NK-92 treated with Interleukin-12 subunit alpha and Interleukin-12 subunit beta, amount 100 ng/mL, for 24 hours (cell line): ENCODE results near the gene THBD.
A peak's percentile ranks its signal among the peaks of the same experiment; 100 is the strongest.

Experiments
- DNase-seq: peaks from one replicate; lab custom pipeline; 2025; lab: John Stamatoyannopoulos, UW

THBD gene

DNA sequence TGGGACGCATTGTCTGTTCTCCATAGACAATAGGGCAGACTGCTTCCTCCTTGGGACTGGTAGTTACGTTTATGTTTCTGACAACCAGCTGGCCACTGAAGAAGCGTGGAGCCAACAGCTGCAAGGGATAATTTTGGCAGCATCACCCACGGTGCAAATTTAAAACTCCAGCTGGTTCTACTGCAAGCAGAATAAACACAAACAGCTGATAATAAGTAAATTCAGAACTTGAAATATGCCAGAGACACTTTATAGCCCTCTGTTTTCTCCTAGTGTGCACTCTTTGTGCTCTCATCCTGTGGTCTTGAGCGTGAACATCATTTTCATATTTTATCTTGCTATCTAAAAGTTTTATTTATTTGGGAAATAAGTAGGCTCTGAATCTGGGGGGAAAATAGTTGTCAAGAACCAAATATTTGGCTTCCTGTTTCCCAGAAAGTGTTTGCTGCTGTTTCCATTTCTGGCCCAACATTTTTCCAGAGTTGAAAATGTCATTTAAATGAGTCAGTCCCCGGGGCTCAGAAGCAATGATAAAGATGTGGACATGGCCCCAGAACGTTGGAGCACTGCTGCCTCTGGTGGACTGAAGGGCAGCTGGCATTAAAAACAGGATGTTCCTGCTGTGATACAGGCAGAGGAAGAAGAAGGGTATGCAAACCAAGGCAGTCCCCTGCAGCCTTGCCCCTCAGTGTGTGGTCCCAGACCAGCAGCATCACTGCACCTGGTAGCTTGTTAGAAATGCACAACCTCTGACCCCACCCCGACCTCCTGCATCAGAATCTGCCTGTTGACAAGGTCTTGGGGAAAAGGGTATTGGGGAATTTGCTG lies 12.5 kb upstream of the THBD start:
- DNase-seq: no peak

DNA sequence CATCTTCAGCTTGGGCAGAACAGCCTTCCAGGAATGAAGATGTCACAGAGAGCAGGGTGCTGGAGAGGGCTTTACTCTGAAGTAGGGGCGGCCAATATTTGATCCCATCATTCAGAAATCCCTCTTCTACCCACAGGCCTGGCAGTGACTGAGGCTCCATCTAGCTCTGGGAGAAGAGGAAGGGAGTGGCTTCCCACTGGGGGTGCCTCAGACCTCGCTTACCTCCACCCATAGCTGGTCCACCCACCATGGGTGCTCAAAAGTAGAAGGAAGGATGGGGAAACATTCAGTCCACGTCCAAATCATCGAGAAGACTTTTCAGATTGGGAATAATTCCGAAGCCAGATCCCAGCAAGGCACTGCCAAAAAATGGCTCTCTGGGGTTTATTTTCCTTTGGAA lies 11.8 kb upstream of the THBD start:
- no peak for DNase-seq

DNA sequence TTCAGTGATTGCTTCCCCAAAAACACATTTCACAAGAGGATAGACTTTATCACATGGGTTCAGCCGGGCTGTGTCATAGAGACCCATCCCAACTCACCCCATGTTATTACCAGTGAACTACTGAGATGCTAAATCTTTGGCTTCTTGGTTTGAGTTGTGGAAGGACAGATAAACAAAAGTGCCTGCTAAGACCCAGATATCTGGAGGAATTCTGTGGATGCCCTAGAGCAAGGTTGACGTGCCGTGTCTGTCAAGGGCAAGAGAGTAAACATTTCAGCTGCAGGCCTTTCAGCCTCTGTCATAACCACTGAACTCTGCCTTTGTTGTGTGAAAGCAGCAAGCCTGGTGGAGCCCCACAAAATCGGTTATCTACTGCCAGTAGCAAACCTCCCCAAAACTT lies 11.2 kb upstream of the THBD start:
- DNase-seq: no peak

DNA sequence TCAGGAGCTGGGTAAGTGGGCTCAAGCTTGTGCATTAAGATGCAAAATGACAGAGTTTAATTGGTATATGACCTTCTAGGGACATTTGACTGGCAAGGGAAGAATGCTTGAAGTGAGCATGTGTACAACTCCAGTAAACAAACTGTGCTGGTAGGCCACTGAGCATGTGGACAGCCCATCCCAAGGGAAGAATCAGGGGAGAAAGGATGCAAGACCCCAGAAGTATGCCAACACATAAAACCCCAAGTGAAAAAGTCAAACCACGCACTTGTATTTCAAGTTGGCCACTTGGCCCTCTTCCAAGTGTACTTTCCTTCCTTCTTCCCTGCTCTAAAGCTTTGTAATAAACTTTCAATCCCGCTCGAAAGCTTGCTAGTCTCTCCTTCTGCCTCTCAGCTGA lies 10.4 kb upstream of the THBD start:
- DNase-seq: no peak

DNA sequence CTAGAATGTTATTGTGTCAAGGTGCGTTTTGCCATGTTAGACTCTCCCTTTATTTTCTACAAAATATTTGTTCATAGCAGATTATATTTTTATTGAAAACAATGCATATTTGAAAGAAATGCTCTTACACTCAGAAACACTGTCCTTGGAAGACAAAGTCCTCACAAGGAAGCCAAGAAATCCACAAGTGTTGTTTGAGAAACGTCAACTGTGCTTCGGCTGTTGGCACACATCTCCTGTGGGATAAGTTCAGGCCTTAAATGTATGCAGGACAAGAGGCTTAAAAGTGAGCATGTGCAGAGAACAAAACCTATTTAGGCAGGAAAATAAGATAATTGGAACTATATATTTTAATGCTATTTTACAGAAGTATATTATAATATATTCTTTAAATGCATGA lies 9.5 kb upstream of the THBD start:
- no peak for DNase-seq

DNA sequence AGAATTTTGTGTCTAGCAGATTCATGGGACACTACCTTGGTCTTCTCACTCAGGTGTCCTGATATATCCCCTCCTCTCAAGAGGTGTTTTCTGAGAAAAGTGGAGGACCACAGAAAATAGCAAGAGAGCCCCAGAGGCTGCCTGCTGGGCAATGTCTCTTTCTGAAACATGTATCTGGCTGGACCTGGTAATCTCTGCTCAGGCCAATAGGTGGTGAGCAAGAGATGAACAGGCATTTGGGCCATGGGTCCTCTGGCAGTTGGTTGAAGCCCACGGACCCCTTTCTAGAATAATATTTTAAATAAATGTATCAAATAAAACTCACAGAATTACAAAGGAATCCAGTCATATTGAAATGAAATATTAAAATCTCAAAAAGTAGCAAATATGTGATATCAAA lies 8.8 kb upstream of the THBD start:
- DNase-seq: no peak

DNA sequence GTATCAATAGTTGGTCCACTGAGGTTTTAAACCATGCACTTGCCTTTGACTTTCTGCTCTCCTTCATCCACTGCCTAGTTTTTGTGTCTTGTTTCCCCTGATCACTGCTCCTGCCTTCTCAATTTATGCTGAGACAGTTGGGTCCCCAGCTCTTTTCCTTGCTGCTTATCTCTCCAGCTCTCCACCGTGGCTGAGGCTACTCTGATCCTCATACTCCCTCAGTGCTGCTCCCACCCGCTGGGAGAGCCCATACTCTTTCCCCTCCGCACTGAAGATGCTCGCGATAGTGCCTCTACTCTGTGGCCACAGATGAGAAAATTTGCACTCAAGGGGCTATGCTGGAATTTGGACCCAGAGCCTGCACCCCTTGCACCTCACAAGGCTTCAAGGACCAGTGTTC lies 3.4 kb upstream of the THBD start:
- DNase-seq: no peak

DNA sequence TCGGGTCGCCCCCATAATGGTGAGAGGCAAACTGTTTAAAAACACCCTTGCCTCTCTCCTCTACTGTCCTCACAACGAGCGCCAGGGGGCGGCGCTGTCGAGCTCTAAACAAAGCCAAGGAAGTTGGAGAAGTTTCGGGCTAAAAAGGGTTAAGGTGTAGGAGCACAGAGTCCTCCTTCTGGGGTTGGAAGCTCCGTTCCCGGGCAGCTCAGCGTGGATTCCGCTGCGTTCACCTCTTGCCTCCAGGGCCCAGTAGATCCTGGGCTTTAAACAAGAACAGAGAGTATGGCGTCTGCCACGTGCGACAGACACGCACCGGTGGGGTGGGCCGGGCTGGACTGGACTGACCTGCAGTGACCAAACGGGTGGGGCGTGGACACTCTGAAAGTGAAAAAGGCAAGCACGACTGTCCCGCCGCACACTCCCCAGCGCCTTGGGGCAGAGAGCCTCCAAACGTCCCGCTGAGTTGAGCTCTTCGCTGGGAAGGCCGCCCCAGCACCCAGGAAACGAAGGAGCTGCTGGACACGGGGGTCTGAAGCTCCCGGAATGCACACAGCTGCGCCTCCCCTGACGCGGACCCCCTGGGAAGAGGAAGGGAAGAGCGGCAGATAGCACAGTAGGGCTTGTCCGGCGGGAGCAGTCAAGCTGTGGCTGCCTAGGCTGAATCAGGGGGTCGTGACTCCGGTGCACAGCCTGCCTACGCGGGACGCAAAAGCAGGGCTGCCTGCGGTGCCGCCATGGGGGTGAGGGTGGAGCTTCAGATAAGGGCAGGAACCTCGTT lies 1.6 kb upstream of the THBD start:
- DNase-seq: no peak

DNA sequence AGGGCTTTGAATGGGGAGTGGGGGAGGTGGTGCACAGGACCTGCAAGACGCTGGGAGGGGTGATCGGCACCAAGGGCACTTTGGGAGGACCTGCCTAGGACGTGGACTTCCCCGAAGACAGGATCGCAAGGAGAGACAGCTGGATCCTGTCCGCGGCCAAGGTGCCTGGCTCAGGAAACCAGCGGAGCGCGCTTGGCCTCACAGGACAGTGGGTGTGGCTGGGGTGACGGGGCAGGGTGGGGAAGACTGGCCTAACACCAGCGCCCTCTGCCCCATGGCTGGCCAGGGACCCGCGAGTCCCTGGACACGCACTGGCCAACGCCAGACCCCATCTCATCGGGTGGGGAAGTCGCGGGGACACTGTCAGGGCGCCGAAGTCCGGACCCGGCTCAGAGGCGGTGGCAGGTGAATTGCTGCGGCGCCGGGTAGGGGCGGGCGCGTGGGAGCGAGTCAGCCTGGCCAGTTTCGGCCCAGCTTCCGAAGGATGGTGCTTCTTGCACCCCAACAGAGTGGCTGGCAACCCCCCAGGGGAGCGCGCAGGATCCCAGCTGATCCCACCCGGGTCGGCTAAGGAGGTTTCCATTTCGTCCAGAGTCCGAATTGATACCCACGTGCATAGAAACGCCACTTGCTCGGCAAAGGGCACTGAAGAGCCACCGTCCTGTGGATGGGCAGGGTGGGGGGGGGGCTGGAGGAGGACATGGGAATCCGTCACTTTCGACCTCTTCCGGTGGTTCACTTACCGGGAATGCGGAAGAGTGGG lies 785 bp upstream of the THBD start:
- DNase-seq: no peak

DNA sequence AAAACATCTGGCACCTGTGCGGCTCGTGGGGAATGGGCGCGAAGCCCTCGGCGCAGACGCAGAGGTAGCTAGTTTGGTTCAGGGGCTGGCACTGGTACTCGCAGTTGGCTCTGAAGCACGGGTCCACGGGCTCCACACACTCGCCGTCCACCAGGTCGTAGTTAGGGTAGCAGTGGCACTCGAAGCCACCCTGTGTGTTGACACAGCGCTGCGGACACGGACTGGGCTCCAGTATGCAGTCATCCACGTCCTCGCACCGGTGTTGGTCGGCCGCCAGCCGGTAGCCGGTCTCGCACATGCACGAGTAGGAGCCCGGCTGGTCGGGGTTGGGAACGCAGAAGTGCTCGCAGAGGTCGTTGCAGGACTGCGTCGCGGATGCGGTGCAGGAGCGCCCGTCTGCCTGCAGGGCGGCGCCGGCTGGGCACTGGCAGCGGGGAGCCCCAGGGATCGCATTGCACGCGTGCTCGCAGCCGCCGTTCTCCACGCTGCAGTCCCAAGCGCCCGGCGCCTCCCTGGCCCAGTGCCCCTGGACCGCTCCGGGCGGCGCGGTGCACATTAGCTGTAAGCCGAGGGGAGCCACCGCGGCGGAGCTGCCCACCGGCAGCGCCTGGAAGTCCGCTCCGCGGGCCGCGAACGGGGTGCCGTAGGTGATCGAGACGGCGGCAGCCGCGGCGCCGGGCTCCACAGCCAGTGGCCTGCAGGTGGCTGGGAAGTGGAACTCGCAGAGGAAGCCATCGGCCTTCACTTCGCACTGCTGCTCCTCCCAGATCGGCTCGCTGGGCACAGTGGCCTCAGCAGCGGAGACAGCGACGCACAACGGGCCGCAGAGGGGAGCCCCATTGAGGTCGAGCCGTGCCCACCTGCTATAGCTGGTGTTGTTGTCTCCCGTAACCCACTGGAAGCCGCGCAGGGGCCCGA lies 930 bp downstream of the THBD start:
- no peak for DNase-seq

DNA sequence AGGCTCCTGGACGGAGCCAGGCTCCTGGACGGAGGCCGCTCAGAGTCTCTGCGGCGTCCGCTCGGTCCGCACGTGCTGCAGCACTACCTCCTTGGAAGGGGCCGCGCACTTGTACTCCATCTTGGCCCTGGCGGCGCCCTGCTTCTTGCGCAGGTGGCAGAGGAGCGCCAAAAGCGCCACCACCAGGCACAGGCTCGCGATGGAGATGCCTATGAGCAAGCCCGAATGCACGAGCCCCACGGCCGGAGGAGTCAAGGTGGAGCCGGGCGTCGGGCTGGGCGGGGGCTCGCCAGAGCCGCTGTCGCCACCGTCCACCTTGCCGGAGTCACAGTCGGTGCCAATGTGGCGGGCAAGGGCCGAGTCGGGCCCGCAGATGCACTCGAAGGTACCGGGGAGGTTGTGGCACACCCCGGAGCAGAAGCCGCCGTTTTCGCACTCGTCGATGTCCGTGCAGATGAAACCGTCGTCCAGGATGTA lies 1.7 kb downstream of the THBD start:
- DNase-seq: no peak

DNA sequence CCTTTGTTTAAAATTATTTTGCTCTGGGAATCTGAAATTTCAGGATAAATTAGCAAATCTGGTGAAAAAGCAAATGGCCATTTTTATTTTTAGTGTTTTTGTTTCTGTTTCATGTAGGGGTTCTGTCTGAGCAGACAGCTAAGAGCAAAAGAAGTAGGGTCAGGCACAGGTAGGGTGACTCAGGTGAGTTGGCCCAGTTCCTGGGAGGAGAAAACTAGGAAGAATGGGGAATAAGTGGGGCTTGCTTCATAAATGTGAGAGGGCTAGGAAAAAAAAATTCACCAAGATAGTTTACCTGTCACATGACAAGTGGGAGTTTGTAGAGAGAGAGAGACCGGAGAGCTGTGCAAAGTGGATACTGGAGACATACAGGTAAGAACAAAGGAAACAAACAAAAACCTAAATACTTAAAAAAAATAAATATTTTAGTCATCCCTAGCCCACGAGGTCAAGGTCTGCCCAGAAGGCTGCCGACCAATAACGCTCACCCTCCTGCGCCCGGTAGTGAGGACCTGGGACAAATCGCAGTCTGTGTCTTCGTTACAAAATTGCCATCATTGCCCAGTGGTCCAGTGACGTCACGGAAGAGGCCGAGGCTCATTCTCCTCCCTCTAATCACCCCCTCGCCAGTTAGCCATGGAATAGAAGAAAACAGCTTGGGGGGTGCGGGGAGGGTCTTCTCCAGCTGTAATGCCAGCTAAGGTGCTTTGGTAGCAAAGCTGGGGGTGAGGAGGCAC lies 2.3 kb downstream of the THBD start:
- DNase-seq: no peak

DNA sequence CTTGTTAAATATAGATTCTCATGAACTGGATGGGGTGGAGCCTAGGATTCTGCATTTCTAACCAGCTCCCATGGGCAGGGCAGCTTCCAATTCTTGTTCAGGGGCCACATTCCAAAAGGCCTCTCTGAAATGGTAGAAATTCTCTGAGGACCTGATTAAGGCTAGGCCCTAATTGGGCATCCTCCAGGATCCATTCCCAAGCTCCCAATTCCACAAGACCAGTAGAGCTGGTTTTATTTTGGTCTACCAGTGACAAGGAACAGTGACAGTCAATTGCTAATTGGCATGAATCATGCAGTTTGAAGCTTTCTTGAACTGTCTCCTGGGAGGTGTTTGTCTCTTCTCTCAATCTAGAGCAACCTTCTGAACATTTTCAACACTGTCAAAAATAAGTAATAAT lies 3.0 kb downstream of the THBD start:
- DNase-seq: no peak

DNA sequence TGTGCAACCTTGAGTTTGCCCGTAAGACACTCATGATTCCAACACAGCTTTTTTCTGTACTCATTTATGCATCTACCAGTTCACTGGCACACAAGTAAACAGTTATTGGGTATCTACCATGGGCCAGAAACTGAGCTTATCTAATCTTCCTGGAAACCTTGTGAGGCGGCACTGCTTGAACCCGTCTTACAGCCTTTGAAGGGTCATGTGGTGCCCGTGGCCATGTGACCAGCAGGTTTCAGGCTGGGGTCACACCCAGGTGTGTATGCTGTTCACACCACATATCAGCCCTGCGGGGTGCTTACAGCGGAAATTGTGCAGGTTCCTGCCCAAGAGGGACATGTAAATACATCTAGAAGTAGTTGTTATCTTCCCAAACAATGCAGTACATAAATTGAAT lies 6.1 kb downstream of the THBD start:
- DNase-seq: peak; percentile 21

DNA sequence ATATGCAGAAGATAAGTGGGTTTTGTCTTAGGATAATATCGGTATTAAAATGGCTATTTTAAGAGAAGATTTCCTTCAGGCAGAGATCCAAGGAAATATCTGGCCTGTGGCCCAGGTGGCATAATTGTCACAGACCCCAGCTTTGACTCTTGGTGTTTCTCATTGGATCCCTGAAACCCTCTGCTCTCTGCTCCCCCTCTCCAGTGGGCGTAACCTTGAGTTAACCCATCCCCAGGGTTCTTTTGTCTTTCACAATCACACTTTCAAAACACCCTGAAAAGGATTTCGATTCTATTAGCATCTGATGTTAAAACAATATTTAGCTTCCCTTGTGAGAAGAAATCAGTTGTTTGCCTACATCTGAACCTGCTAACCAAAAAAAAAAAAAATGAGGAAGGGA lies 7.2 kb downstream of the THBD start:
- DNase-seq: no peak

DNA sequence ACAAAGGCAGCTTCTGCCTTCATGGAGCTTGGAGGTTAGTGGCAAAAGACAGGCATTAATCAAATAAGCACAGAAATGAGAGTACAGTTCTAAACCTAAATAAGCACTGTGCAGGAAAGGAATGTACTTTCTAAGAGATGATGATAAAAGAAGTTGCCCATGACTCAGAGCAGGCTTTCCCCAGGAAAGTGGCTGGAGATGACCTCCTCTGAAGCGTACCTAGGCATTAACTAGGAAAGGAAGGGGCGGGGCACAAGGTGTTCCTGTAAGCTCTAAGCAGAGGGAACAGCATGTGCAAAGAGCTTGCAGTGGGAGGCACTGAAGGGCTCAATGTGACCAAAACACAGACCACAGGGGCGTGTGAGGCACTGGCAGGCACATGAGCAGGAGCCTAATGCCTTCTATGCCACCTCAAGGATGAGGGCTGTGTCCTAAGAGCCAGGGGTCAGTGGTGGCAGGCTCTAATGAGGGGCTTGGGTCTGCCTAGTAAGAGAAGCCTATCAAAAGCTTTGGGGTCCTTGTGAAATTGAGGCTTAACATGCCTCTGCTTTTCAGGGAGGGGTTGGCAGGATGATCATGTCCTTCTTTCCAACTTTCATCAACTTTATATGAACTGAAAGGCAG lies 9.5 kb downstream of the THBD start:
- DNase-seq: no peak

DNA sequence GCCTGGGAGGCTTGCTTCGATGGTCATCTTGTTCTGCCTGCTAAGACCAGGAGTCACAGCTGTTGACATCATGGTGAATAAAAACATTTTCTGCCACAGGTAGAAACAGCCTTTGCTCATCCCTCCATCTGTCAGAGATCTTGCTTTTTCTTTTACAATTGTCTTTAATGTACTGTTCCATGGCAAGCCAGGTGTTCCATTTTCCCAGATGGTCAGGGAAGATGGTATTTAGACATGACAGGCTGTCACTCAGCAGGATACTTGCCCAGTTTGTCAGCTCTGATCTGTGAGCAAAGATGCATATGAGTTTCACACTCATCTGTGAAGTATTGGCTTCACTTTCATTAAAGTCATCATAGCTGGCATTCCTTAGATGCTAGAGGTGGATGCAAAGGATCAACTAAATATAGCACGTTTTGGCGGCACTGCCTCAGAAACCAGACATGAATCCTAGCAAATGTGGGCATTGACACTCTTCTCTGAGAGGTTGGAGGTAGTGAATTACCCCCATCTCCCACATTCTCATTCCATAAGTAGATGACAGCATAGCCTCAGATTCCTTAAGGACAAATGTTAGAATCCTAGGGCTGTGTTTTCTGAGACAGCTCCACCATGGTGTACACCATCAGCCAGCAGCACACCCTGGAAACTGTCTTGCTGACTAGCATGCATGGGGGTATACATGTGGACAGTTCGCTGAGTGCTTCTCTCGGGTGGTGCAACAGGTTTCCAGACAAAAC lies 10.2 kb downstream of the THBD start:
- no peak for DNase-seq

DNA sequence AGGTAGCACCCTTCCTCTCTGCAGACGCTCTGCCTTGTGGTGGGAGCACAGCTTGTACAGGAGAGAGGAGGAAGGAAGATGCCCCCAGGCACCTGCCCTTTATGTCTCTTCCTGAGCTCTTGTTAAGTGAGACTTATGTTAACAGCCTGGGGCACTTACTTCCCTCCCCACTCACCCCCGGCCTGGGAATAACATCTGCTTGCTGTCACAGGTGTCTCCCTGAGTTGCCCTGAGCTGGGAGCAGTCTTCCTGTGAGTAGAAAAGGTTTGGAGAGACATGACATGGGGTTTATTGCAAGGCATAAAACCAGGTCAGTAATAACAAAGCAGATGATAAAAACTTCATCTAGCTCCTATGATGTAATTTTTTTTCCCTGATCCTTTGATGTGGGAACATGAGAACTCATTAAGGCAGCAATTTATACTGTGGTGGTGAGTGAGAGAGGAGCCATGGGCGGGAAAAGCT lies 12.4 kb downstream of the THBD start:
- no peak for DNase-seq

DNA sequence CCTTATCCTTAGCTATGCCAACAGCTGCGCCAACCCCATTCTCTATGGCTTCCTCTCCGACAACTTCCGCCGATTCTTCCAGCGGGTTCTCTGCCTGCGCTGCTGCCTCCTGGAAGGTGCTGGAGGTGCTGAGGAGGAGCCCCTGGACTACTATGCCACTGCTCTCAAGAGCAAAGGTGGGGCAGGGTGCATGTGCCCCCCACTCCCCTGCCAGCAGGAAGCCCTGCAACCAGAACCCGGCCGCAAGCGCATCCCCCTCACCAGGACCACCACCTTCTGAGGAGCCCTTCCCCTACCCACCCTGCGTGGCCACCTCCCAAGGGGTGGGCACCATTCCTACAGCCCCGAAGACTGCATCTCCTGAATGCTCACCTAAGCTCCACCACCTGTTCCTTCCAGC lies 13.1 kb downstream of the THBD start:
- no peak for DNase-seq

DNA sequence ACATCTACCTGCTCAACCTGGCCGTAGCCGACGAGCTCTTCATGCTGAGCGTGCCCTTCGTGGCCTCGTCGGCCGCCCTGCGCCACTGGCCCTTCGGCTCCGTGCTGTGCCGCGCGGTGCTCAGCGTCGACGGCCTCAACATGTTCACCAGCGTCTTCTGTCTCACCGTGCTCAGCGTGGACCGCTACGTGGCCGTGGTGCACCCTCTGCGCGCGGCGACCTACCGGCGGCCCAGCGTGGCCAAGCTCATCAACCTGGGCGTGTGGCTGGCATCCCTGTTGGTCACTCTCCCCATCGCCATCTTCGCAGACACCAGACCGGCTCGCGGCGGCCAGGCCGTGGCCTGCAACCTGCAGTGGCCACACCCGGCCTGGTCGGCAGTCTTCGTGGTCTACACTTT lies 13.7 kb downstream of the THBD start:
- DNase-seq: no peak
